ENCODE measurements around the gene PRKCE.
A peak's percentile ranks its signal among the peaks of the same experiment; 100 is the strongest.

PRKCE gene

DNA sequence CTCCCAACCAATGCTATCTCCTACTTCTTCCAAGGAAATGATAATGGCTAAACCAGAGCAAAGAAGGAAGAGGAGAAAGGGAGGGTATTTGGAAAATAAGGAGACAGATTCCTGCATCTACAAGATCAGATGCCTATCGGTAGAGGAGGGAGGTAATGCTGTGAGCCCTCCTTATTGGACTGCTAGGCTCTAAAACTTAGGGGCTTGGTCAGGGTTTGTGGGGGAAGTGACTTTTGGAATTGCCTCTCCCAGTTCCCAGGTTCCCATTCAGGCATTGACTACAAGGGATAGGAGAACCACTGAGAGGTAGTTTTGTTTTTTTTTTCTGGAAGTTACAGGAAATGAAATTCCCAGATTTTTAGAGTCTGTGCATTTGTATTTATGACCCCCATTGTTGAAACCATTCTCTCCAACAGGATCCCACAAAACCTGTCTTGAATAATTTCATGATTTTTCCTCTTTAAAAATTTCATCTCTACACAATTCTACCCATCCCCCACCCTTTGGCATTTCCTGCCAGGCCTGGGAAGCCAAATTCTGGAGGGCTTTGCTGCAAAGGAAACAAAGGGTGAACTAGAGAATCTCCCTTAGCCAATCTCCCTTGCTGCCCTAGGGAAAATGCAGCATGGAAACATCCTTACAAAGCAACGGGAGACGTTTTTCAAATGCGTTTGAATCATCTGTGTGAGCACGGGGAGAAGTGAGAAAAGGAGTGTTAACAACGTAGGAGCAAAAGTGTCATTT lies 363.6 kb downstream of the PRKCE start:
- DNase-seq (ENCODE audit: low spot score) = no peak

- no peak for DNase-seq (ENCODE audit: low spot score)
These were observed 364.2 kb downstream of the PRKCE start for GRCh38 chr2:46015671-46016070.

DNA sequence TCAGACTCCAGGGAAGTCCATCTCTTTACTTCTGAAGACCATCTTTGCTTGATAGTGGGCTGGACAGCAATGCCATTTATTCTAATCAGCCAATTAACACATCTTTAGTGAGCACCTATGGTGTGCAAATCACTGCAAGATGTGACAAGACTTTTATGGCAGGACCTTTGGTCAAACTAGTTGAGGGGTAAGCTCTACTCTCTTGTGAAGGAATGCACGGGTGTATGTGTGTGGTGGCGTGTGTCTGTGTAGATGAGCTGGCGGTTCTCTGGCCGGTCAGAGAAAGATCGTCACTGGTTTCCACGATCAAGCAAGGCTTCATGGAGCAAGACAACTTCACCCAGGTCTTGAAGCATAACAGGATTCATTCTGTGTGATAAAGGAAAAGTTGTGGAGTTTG lies 364.6 kb downstream of the PRKCE start:
- DNase-seq (ENCODE audit: low spot score) = no peak

DNA sequence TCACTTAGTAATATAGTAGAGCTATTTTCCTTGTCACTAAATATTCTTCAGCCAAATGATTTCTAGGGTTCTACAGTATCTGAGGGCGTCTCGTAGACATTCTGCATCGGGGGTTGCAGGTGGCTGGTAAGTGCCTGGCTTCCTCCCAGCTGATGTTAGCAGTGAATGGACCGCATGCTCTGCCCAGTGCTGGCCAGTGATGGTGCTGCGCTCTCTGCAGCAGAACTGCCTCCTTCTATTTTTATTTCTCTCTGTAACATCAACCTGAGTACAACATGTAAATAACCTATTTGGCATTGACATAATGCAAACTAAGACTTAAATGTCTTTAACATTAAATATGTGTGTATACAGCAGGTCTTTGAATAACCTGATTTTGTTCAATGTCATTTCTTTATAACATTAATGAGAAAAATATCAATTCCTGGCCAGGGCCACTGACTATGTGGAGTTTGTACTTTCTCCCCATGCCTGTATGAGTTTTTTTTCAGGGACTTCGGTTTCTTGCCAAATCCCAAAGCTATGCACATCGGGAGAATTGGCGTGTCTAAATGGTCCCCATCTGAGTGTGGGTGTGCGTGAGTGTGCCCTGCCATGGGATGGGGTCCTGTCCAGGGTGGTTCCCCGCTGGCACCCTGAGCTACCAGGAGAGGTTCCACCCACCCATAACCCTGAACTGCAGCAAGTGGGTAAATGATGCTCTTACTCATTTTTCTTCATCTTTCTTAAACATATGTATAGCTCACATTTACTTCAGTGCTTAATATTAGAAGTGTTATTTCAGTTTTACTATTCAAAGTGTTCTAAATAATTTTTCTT lies 367.5 kb downstream of the PRKCE start:
- no peak for DNase-seq (ENCODE audit: low spot score)

GRCh38 chr2:46020416-46020815 lies 368.9 kb downstream of the PRKCE start:
- DNase-seq (ENCODE audit: low spot score) = no peak

DNA sequence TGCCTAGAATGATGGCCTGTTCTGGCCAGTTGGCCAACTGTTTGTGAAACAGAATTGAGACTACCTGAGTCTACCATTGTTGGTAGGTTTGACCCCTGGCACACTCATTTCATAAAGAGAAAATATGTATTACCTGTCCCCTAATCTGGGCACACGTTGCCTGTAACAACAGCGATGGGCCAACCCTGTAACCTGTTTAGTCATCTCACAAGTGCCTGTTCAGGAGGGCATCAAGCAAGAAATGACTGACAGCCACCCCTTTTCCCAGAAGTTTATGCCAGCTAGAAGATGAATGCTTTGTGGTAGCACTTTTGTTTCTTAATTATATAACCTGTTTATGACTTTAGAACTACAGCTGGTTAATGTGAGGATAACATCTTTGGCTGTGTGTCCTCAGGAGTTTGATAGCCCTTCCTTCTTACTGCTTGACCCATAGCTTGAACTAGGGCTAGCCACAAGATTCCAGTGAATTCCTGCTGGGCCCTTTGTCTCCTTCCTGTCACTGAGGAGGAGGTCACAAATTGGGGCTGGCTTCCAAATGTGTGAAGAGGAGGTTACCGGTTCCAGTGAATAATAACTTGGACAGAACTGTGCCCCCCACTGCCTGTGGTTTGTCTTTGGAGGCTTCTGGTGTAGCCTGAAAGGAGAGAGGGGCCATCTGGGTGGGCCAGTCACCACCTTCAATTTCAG lies 371.8 kb downstream of the PRKCE start:
- no peak for DNase-seq (ENCODE audit: low spot score)

- DNase-seq (ENCODE audit: low spot score) = no peak
These were observed 372.8 kb downstream of the PRKCE start for GRCh38 chr2:46024146-46024779.

DNA sequence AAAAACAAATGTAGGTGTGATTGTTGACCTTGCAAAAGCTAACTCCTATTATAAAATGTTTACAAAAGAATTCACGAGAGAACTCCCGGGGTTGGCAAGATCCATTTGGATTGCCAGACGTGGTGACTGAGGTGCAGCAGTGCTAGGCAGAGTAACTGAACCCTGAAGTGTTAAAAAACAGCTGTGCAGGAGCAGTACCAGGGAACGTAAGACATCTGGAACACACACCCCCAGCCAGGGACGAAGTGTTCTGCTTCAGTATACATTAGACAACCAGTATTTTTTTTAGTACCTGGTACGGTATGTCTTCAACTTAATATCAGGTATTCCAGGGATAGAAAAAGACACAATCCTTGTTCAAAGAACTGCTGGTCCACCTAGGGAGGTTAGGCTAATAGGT lies 373.6 kb downstream of the PRKCE start:
- no peak for DNase-seq (ENCODE audit: low spot score)

GRCh38 chr2:46025676-46026075 lies 374.2 kb downstream of the PRKCE start:
- DNase-seq (ENCODE audit: low spot score) = no peak

DNA sequence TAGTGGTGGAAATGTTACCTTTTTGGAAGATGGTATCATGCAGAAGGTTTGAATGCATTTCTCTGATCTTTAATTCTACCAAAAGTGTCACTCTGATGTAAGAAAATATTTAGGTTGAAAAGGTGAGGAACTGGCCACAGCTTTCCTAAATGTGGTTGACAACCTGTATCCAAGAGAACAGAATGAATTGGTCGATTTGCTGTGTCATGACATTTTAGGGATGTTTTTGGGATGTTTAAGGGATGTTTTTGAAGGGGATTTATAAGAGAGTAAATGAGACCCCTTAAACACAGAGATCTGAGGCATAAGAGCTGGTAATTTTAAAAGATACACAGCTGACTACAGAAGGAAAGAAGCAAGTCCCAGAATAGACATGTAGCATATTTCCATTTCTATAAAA lies 375.0 kb downstream of the PRKCE start:
- no peak for DNase-seq (ENCODE audit: low spot score)

DNA sequence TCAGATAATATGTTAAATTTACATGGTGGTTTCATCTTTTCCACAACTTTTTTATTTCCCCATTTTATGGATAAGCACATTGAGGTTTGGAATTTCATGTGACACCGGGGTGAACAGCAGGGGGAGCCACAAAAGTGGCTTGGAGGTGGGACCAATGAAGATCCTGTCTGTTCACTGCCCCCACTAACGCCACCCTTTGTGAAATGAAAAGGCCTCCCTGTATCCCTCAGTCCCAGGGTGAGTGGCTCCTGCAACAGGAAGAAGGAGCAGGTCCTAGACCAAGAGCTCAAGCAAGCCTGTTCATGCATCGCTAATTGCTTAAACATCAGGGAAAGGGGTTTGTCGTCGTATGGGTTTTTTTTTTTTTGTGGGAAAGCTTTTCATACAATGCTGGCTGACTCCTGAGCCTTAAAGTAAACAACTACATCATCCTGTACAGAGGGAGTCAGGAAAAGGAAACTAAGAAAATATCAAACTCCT lies 377.9 kb downstream of the PRKCE start:
- DNase-seq (ENCODE audit: low spot score) = no peak

GRCh38 chr2:46030330-46030729 lies 378.9 kb downstream of the PRKCE start:
- DNase-seq (ENCODE audit: low spot score) = no peak

- peak; percentile 16 for DNase-seq (ENCODE audit: low spot score)
These were observed 380.8 kb downstream of the PRKCE start for GRCh38 chr2:46032161-46032813.

- DNase-seq (ENCODE audit: low spot score) = no peak
These were observed 381.5 kb downstream of the PRKCE start for GRCh38 chr2:46032996-46033395.

DNA sequence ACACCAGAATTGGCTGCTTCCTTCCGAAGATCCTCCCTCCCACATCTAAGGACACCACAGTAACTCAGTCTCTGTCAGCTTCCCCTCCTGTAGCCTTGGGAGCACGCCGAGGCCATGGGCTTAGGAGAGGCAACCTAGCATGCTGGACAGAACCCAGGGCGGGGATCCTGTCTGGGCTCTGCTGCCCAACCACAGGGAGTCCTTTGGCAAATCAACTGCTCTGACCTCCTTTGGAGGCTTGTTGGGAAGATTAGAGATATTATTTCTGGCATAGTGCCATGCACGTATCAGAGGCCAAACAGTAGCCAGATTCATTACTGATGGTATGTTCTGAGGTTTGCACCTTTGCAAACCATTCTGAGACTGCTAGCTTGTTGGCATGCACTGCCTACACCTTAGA lies 383.1 kb downstream of the PRKCE start:
- DNase-seq (ENCODE audit: low spot score) = no peak

DNA sequence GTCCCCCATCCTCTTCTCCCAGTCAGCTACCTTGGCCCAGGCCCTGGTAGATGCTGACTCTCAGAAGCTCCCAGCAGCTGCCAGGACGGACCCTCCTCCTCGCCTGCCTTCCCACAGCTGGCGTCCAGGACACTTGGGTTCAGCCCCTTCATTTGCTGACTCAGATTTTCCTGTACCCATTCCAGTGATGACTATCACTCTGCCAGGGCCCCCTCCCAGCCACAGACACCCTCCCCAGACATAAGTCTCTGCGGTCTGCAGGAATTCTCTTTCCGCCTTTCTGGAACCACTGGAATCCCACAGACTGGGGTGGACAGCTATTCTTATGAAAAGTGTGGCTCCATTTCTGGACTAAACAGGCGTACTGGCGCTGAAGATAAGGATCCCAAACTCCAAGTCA lies 385.5 kb downstream of the PRKCE start:
- no peak for DNase-seq (ENCODE audit: low spot score)

GRCh38 chr2:46039543-46040303 lies 388.2 kb downstream of the PRKCE start:
- no peak for DNase-seq (ENCODE audit: low spot score)

DNA sequence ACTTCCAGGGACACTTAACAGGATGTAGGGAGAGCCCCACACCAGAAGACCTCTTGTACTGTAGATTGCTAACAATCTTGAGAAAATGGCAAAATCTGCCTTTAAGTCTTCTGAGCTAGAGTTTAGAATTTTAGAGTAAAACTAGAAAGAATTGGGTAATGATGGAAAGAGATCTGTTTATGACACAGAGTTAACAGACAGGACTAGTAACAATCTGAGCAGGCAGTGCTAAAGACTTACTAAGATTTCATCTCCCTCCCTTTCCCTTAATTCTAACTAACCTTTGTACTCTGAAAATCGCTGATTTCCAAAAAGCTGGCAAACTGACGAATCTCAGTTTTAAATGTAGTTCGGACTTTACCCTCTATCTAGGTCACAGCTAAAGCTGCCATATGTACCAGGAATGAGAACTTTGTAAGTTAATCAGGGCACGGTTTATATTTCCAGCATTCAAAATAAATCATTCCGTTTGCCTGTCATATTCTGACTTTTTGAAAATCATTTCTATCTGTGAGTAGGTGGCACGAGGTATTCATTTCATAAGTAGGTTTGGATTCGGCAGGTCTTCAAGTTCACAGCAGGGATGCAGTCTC lies 389.2 kb downstream of the PRKCE start:
- DNase-seq (ENCODE audit: low spot score) = no peak

- no peak for DNase-seq (ENCODE audit: low spot score)
These were observed 390.0 kb downstream of the PRKCE start for GRCh38 chr2:46041434-46041833.

GRCh38 chr2:46042207-46042637 lies 390.7 kb downstream of the PRKCE start:
- DNase-seq (ENCODE audit: low spot score) = no peak

- DNase-seq (ENCODE audit: low spot score) = no peak
These were observed 391.2 kb downstream of the PRKCE start for GRCh38 chr2:46042711-46043110.
